Neuronal stem cell (in vitro differentiated cells): ENCODE results near the gene GPR62. TPM values are rescaled to one million over a fixed set of nuclear protein-coding genes. Genes with fewer than 3 reads are reported as not detected.

Experiments
- small RNA-seq: library from polyadenylated mRNA; stranded (forward); fragments of <200 nt; extraction: miRNeasy Mini kit (QIAGEN cat#:217004); gene quantifications from one replicate; pipeline ENCODE3, GENCODE V24; 2013; ENCODE audit not compliant: insufficient read depth

The GPR62 gene

Small RNAs within 50 kb of the gene (small RNA-seq; reads per million reads assigned to genes)
- not detected for gene AC115284.1
